ENCODE measurements around the gene PLXDC1. TPM values are rescaled to one million over a fixed set of nuclear protein-coding genes. Genes with fewer than 3 reads are reported as not detected.
A peak's percentile ranks its signal among the peaks of the same experiment; 100 is the strongest.
"Not testable (repeated sequence)": the region's sequence is repeated elsewhere in the genome, so short reads cannot be mapped to it uniquely, and the experiment has no call there.

Gene PLXDC1
- total RNA-seq, 2 donors from 2014 or later: 4.6 to 9.3 TPM

DNA sequence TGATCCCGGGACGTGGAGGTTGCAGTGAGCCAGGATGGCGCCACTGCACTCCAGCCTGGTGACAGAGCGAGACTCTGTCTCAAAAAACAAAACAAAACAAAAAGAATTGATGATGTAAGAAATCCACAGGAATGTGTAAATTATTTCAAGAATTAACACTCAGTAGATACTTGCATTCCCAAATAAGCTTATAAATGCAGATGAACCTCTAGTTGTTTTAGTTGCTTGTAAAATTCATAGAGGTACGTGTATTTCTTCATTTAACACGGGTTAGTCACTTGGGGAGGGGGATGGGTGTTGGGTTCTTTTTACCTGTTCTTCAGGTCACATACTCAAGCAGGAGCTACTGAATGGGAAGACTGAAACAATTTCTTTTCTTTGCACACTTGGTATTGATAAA lies 128.5 kb downstream of the PLXDC1 start:
- Histone ChIP-seq H3K4me1 (peaks cover 0 to 13% of the 10 kb centered on the region in 2 donors), H3K4me3 (no peak overlapping the region), H3K27ac (no peak overlapping the region), H3K9me3 (no peaks in the 10 kb centered on the region), H3K27me3 (no peaks in the 10 kb centered on the region), H3K36me3 (no peaks in the 10 kb centered on the region)
- TF ChIP-seq, protein P1, sequence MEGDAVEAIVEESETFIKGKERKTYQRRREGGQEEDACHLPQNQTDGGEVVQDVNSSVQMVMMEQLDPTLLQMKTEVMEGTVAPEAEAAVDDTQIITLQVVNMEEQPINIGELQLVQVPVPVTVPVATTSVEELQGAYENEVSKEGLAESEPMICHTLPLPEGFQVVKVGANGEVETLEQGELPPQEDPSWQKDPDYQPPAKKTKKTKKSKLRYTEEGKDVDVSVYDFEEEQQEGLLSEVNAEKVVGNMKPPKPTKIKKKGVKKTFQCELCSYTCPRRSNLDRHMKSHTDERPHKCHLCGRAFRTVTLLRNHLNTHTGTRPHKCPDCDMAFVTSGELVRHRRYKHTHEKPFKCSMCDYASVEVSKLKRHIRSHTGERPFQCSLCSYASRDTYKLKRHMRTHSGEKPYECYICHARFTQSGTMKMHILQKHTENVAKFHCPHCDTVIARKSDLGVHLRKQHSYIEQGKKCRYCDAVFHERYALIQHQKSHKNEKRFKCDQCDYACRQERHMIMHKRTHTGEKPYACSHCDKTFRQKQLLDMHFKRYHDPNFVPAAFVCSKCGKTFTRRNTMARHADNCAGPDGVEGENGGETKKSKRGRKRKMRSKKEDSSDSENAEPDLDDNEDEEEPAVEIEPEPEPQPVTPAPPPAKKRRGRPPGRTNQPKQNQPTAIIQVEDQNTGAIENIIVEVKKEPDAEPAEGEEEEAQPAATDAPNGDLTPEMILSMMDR (IDR thresholded peaks at IDR 0.05): no peak
- peak; percentile 5 for DNase-seq (ENCODE audit: low spot score)

DNA sequence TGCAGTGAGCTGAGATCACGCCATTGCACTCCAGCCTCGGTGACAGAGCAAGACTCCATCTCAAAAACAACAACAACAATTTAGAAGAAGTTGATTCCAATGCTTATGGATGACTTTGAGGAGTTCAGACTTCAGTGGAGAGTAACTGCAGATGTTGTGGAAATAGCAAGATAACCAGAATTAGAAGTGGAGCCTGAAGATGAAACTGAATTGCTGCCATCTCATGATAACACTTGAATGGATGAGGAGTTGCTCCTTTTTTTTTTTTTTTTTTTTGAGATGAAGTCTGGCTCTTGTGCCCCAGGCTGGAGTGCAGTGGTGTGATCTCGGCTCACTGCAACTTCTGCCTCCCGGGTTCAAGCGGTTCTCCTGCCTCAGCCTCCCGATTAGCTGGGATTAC lies 131.4 kb downstream of the PLXDC1 start:
- H3K9me3 ChIP-seq; DNase-seq (ENCODE audit: low spot score); H3K36me3 ChIP-seq; H3K27me3 ChIP-seq; H3K4me1 ChIP-seq; H3K27ac ChIP-seq; H3K4me3 ChIP-seq: not testable (repeated sequence)

DNA sequence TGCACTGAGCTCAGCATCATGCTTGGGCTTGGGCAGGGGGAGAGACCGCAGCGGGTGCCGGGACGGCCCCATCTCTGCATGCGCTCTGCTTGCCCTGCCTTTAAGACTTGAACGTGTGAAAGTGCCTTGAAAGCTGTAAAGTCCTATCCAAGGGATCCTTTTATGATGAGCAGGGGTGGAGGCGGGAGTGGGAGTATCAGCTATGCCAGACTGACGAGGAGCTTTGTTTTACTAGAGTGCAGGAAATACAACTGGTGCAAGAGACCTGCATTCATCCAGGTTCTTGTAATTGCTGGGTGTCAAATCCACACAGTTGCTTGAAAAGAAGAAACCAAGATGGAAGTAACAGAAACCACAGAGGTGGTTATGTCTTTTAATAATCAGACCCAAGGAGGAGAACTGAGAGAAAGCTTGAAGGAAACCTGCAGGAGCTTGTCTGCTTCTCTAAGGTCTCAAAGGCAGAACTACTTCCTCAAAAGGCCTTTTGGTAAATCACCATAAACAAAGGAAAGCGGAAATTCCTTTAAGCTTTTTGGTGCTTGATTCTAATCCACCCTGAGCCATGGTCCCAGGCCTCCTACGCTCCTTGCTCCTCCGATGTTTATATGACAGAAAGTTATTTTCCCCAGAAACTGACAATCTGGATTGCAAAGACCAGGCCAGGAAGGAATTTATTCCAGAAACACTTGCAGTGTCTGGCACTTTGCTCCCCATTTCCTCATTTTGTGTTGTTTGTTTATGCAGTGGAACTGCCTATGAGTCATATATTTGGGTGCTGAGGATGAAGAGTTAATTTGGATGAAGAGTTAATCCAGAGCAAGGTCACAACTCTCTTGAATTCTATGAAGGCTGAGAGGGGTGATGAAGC lies 132.9 kb downstream of the PLXDC1 start:
- H3K27ac ChIP-seq: no peak overlapping the region
- peaks cover 0 to 15% of the 10 kb centered on the region in 2 donors for H3K4me1 ChIP-seq
- TF ChIP-seq, protein P1 (IDR thresholded peaks at IDR 0.05): no peak
- no peak overlapping the region for H3K4me3 ChIP-seq
- no peaks in the 10 kb centered on the region for H3K36me3 ChIP-seq
- no peak for DNase-seq (ENCODE audit: low spot score)
- H3K27me3 ChIP-seq: no peaks in the 10 kb centered on the region
- H3K9me3 ChIP-seq: no peaks in the 10 kb centered on the region

DNA sequence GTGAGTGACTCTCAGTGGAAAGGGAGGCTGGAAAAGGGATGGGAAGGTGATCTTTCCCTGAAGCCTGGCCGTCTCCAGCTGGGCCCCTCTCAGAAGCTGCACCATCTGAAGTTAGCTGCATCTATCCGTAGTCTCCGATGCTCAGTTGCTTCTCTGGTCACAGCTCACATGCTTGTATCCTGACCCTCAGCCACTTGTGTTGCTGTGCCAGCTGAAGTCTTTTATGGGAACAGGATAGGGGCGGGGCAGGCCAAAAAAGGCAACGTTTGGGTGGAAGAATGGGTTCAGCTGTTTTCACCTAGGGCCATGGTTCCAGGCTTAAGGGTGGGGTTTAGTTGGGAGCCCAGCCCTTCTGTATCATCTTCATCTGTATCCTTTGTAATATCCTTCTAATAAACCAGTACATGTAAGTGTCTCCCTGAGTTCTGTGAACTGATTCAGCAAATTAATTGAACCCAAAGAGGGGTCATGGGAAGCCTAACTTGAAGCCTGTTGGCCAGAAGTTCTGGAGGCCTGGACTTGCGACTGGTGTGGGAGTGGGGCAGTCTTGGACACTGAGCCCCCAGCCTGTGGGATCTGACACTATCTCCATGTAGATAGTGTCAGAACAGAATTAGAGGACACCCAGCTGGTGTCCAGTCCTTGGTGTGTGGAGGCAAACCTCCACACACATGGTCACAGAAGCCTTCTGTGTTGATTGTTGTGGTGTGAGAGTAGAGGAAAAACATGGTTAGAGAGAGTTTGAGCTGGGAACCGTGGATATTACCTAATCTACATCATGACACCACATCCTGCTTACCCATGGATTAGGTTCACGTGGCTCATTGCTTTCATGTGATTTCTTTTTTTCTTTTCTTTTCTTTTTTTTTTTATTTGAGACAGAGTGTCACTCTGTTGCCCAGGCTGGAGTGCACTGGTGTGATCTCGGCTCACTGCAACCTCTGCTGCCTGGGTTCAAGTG lies 135.0 kb downstream of the PLXDC1 start:
- no peaks in the 10 kb centered on the region for H3K27me3 ChIP-seq
- H3K4me1 ChIP-seq: peaks cover 0 to 15% of the 10 kb centered on the region in 2 donors
- H3K27ac ChIP-seq: no peak overlapping the region
- no peak overlapping the region for H3K4me3 ChIP-seq
- no peaks in the 10 kb centered on the region for H3K9me3 ChIP-seq
- TF ChIP-seq, protein P1 (IDR thresholded peaks at IDR 0.05): no peak
- no peak for DNase-seq (ENCODE audit: low spot score)
- no peaks in the 10 kb centered on the region for H3K36me3 ChIP-seq

DNA sequence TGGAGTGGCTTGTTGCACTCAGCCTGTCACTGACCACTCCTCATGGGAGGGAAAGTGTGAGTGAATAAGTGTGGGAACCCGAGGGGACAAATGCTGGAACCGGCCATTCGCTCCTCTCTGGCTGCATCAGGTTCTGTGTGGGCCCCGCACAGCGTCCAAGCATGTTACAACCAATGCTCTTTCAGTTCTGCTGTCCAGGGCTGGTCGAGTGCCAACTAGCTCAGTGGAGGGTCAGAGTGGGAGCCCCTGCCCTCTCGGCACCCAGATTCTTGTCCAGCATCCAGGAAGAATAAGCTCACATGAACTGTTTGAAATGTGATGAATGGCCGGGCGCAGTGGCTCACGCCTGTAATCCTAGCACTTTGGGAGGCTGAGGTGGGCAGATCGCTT lies 135.9 kb downstream of the PLXDC1 start:
- no peaks in the 10 kb centered on the region for H3K27me3 ChIP-seq
- no peak for DNase-seq (ENCODE audit: low spot score)
- no peaks in the 10 kb centered on the region for H3K9me3 ChIP-seq
- H3K4me3 ChIP-seq: no peak overlapping the region
- H3K27ac ChIP-seq: peak overlapping the region in 1 of 2 donors; percentile 60
- TF ChIP-seq, protein P1 (IDR thresholded peaks at IDR 0.05): no peak
- peaks cover 0 to 15% of the 10 kb centered on the region in 2 donors for H3K4me1 ChIP-seq
- H3K36me3 ChIP-seq: no peaks in the 10 kb centered on the region
